Stimulated activated naive CD4-positive, alpha-beta T cell treated with Interleukin-2 at 50 U/mL for 16 hours (primary cell): Measurements from ENCODE around the gene FLNC.

Experiments used
- DNase-seq: peaks from one replicate; lab custom pipeline; 2025; lab: John Stamatoyannopoulos, UW

FLNC gene

DNA sequence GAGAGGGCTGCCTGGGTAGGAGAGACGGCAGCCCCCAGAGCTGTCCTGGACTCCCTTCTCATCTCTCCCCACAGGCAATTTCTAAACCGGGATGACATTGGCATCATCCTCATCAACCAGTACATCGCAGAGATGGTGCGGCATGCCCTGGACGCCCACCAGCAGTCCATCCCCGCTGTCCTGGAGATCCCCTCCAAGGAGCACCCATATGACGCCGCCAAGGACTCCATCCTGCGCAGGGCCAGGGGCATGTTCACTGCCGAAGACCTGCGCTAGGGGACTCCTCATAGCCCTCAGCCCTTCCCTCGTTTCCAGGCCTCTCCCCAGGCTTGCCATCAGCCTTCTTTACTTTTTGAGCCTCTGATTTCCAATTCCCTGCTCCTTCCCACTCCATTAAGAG lies 35.1 kb downstream of the FLNC start:
- DNase-seq = no peak

DNA sequence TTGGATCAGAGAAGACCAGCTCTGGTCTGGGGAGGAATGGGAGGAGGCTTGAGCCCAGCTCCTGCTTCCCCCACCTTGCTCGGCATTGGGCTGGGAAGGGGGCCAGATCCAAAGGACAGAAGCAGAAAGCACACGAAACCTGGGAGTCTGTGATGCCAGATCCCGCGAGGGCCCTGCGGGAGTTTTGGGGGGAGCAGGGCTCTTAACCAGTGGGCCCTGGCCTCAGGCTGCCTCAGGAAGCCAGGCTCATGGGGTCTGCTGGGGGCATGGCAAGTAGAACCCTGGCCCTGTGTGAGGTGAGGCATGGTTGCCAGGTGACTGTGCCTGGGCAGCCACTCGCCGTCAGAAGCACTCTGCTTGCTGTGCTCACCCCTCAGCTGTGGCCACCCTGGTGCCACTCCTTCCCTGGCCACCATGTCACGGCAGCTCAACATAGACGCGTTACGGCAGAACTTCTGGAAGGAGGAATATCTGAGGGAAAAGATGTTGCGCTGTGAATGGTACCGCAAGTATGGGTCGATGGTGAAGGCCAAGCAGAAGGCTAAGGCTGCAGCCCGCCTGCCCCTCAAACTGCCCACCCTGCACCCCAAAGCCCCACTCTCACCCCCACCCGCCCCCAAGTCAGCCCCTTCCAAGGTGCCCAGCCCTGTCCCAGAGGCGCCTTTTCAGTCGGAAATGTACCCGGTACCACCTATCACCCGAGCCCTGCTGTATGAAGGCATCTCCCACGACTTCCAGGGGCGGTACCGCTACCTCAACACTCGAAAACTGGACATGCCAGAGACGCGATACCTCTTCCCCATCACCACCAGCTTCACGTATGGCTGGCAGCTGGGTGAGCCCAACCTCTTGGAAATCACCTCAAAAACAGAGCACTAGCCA lies 36.0 kb downstream of the FLNC start:
- no peak for DNase-seq

DNA sequence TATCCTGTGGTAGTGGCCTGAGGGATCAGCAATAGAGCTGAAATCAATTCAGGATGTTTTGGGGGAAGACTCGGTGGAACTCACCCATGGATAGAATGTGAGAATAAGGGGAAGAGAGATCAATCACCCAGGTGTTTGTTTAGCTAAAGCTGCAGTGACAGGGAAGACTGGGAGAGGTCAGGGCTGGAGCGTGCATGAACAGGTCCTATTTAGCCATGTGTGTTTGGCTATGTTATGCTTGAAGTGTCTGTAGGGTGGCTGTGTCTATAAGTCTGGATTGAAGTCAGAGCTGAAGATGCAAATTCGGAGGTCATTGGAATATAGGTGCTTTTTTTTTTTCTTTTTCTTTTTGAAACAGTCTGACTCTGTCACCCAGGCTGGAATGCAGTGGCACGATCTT lies 37.0 kb downstream of the FLNC start:
- DNase-seq = no peak

DNA sequence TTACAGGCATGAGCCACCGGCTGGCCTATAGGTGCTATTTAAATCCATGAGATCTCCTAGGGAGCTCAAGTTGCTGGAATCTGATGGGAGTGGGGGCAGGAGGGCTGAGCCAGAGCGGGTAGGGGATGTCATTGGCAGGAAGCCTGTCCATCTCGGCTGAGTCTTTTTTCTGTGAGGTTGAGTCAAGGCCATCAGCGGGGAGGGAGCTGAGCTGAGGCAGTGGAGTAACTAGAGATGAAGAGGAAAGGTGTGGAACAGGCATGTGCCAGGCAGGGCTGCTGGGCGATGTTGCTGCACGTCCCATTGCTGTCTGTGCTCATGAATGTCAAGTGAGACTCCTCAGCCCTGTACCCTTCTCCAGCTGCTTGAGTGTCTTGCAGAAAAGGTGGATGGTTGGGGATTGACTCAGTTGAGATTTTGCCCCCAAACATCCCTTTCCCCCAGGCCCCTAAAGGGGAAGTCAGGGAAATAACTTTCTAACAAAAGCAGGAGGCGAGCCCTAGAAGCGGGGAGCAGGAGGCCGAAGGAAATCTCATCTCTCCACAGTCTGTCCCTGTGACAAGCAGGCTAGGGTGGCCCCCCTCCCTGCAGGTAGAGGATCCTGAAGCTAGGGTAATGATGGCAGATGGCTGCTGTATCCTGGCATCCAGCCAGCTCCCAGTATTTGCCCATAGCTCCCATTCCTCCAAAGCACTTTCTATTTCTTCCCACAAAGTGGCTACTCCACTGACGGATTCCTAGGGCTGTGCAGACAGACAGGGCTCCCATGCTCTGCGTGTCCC lies 37.8 kb downstream of the FLNC start:
- no peak for DNase-seq

DNA sequence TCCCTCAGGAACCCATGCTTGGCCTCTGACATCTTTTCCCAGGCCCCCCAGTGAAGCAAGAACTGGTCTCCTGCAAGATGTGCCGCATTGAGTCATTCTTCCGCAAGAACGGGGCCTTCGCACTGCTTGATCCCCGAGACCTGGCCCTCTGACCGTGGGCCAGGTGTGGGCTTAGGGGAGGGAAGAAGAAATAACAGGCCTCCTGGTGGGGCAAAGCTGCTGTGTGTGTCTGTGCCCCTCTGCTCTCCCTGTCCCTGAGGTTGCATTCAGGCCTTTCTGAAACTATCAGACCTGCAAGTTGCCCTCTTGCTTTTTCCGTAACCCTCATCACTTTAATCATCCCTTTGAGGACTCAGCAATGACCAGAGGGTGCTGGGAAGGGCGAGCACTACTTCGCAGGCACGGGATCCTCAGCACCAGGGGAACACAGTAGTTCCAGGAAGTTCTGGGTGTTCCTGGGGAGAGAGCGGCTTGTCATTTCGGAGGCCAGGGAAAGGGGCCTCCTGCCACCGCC lies 38.5 kb downstream of the FLNC start:
- no peak for DNase-seq

DNA sequence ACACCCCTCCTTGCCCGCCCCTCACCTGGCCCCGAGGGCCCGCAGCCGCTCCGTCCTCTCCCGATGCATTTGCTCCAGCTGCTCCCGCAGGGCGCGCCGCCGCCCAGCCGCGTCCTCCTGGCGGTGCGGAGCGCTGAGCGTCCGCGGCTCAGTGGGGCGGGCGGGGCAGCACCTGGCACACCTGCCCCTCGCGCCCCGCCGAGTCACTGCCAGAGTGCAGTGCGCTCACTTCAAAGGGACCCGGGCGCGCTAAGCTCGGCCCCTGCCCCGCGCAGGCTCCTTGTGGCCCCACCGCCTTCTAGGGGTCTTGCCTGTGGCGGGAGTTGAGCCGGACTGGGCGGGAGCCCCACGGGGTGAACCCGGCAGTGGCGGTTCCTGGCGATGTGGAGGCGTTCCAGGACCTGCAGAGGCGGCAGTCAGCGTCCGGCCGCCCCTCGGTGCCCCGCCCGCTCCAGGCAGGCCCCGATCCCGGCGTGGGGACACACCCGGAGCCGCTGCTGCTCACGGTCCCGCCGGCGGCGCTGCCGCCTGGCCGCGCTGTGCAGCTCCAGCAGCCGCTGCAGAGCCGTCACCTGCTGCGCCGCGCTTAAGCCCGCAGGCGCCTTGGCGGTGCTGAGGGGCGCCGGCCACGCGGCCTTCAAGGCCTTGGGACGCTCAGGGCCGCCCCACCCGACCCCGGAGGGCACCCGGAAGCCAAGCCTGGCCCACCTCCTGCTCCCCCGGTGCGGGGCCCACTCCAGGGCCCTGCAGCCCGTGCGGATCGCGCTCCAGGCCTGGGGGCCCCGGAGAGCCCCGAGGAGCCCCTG lies 39.1 kb downstream of the FLNC start:
- DNase-seq = peak; percentile 28

DNA sequence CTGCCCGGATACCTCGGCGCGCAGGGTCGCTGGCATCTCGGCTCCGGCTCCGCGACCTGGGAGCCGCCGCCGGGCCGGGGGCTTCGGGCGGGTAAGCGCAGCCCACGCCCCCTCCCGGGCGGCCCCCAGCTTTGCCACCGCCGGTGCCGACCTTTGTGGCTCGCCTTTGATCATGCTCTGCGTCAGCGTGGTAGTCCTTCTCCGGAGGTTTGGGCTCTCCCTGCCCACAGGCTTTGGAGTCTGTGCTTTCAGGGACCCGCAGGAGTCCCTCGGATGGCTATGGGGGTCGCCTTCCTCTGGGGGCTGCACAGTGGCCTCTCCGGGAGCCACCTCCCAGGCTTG lies 39.7 kb downstream of the FLNC start:
- no peak for DNase-seq

DNA sequence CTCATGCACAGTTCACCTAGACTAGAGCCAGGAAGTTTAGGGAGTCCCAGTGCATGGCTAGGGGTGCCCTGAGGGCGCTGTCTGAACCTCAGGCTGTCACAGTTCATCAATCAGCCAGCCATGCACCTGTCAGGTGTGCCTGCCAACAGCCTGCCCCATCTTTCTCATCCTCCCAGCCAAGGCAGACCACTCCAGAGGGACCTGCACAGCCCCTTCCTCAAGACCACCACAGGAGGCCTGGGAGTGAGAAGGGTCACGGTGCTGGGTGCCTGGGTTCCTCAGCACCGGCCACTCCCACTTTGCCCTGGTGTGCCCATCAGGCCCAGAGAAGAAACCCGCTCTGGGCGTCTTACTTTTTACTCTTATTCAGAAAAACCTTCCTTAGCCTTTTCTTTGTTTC lies 40.8 kb downstream of the FLNC start:
- DNase-seq = no peak

DNA sequence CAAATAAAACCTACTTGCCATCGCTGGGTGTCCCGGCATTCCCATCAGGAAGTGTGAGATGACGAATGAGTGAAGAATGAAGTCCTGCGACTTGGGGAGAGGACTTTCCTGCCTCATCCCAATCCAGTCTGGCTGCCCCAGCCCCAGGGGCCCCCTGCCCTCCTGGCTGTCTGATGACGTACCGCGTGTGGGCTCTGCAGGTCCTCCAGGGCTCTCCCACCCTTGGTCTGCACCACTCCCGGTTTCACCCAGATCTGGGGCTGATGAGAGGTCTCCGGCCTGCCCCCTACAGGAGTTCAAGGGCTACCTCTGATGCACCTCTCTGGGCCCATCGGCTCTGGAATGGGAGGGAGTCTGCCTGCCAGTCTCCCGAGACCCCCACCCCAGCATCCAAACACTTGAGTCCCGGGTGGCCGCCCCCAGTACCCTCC lies 42.2 kb downstream of the FLNC start:
- no peak for DNase-seq

DNA sequence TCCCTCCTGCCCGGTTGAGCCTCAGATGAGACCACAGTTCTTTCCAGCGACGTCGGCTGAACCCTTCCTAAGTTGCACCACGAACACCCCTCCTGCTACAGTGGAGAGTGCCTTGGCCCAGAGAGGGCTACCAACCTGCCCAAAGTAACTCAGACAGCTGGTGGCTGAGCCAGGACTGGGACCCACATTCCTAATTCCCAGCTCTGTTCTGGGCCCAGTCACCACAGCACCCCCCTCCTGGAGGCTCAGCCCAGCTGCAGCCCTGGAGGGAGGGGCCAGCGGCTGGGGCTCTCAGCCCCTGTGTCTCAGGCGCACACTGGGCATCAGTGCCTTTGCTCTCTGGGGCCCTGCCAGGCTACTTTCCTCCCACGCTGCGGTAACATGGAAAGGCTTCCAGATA lies 43.0 kb downstream of the FLNC start:
- no peak for DNase-seq

DNA sequence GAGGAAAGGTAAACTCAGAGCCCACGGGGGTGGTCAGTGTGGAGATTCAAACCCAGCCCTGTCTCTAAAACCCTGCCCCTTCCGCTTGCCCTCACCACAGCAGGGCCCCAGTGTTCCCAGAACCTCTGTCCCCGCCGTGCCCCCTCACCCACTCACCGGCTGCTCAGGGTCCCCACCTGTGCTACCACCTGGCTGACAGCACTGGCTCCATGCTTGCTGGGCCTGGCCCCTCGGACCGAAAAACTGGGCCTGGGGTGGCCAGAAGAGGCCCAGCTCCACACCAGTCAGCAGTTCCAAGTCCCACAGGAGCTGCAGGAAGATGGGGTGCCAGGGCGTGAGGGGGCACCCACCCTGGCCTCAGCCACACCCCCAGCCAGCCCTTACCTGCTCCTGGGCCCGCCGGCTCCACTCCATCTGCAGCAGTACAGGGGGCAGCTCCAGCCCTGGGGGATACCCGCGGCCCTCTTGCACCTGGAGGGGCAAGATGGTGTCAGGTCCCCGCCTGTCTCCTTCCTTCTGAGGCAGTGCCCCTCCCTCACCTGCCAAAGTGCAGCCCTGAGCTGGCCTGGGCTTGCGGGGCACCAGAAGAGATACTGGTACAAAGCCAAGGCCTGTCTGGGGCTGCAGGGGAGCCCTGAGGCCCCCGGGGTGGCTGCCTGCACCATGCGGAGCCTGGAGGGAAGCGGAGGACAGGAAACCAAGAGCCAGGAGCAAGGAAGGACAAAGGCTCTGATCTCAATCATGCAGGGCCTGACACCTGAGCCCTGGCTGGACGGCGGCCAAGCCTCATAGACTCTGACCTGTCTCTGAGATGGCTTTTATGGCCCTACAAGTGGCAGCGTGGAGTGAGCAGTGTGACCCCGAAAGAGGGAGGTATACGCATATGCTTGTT lies 44.2 kb downstream of the FLNC start:
- DNase-seq = no peak

DNA sequence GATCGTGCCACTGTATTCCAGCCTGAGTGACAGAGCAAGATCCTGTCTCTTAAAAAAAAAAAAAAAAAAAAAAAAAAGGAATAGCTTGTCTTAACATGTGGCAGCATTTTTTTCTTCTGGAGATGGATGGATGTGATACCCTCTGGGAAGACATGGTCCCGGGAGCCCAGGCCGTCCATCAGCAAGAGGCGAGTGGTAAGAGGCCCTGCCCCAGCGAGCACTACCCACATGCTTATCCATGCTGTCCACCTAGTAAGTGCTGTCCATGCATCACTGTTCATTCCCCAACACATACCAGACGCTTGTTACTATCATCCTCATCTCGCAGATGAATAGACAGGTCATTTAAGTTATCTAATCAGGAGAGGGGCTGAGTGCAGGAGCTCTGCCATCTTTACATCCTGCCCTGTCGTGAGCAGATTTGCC lies 45.3 kb downstream of the FLNC start:
- DNase-seq = no peak

DNA sequence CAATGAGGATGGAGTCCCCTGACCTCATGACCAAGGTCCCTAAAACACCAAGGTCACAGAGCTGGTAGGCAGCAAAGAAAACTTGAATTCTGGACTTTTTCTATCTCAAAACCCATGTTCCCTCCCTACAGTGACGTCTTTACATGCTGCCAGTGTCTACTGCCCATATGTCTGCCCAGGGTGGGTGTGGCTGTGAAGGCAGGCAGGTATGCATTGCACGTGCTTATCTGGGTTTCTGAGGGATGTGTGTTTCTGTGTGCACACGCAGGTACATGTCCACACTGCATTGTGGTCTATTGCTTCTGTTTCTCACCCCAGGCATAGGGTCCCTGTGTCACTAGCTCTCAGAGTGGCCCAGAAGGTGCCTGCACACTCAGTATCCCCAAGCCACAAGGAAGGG lies 45.9 kb downstream of the FLNC start:
- DNase-seq = no peak

DNA sequence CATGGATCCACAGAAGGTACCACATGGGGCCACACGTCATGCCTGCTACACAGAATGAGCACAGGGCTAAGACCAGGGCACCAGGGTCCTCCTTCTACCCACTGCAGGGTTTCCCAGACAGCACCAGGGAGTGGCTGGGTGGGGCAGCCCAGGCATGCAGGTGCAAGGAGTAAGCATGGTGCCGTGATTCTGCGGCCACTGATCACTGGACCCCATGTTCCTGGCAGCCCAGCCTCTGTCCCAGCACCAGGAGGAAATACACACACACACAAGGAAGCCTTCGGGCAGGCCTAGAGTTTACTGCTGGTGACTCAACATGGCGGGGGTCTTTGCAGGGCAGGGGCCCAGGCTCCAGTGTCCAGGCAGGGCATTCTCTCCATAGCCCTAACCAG lies 46.4 kb downstream of the FLNC start:
- DNase-seq = no peak

DNA sequence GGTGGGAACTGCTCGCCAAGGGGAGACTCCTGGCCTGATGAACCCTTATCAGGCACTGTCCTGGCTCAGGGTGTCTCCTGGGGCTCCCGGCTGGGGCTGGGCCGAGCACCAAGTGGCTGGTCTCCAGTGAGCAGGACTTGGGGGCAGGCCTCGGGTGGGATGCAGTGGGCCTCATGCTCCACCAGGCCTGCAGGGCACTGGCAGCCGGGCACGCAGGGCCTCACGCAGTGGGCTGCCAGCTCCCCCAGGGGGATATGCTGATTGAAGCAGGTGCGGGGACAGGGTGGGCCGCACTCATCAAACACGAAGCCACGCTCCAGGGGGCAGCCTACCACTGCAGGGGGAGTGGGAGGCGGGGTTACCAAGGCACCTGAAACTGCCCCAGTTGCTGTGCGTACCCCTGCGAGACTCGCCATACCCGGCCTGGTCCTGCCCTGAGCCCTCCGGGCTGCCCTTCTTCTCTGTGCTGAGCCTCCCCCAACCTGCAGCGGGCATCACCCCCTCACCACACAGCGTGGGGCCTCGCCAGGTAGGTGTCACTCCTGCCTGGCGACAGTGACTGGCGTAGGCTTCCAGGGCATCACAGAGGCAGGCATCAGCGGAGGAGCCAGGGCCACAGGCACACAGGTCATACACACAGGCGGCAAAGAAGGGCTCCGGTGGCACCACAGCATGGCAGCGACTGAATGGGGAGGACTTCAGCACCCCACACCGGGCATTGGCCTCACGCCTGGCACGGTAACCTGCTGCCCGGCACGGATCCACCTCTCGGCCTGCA lies 47.0 kb downstream of the FLNC start:
- DNase-seq = no peak

DNA sequence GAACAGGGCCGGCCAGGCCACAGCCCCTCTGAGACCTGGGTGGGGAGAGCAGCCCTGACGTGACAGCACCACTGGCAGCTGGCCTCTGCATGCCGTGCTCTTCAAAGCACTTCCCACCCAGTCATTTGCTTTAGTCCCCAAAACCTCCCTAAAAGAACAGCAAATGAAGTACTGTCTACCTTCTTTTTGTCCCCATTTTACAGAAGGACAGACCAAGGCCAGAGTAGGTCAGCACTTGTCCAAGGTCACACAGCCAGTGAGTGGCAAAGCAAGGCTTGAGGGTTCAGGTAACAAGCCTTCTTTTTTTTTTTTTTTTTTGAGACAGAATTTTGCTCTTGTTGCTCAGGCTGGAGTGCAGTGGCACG lies 47.5 kb downstream of the FLNC start:
- DNase-seq = no peak

DNA sequence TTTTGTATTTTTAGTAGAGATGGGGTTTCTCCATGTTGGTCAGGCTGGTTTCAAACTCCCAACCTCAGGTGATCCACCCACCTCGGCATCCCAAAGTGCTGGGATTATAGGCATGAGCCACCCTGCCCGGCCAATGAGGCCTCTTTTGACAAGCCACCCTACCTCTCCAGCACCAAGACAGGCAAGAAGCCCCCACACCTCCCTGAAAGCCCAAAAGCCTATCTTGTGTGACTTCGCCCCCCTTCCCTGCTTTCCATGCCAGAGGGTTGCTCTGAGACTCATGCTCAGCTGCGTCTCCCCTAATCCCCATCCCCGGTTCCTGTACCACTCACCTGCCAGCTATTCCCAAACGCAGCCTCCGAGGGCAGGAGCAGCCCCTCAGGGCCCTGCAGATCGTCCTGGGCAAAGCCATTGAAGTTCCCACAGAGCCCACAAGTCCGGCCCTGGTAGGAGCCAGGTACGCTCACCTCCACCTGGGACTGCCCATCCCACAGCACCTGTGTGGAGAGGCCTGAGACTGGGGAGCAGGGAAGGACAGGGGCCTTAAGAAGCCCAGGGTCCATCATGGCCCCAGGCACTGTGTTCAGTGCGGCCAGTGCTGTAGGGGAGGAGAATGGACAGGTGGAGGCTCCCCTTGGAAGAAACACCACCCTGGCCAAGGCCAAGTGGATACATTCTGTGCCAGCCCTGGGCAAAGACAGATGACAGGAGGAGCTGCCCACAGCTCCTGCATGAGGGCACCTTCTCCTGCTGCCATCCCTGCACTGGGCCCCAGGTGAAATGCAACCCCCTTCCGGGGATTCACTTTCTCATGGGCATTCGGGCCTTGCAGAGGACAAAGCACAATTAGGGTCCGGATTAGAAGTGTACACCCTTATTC lies 48.3 kb downstream of the FLNC start:
- no peak for DNase-seq

DNA sequence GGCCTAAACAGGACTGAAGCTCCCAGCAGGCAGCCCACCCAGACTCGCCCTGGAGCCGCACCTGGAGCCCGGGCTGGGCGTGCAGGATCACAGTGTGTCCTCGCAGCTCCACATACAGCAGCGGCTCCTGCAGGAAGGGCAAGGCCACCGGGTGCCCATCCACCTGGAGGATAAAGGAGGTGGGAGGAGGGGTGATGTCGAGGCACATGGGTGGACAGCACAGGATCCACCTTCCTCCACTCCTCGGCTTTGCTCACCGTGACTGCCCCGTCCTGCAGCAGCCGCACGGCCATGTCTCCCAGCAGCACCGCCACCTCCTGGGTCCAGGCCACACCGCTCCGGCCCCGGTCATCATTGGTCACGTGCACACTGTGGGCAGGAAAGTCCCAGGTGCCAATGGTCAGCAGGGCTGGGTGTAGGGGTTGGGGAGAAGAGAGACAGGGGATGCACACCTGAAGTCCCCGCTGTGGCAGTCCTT lies 49.3 kb downstream of the FLNC start:
- DNase-seq = no peak

DNA sequence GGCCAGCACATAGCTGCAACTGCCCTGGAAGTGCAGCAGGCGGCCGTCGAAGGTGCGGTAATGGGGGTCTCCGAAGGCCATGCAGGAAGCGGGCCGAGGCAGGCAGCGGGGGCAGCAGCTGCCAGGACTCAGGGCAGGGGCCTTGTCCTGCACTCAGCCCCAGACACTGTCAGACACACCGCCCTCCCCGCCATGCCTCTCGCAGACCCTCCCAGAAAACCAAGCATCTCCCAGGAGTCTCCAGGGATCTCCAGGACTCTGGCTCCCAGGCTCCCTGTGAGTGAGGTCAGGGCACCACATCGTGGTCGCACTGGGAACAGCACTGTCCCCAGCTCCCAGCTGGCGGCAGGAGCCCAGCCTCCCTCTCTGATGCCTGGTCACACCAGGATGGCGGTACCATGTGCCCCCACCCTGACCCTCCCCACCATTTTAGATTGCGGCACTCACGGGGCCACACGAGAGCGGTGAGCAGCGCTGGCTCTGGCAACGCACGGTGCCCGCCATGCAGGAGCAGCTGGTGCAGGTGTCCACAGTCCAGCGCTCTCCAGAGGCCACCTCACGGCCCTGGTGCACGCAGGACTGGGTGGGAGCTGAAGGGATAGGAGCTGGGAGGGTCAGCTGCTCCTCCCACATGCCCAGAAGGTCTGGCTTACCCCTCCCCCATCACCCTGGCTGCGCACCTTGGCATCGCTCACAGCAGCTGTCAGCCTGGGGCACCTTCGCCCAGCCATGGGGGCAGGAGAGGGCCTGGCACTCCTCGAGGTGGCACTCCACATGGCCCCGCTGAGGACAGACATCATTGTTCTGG lies 49.9 kb downstream of the FLNC start:
- no peak for DNase-seq
